Parietal lobe (tissue), 1 donor: Measurements from ENCODE around the gene TKFC. TPM values are rescaled to one million over a fixed set of nuclear protein-coding genes. Genes with fewer than 3 reads are reported as not detected.

ENCODE experiments used
- total RNA-seq: library from RNA; depleted of rRNA; stranded (reverse); fragments of >200 nt; gene quantifications from one replicate; pipeline ENCODE4 v1.2.3, GENCODE V29; 2014

Gene TKFC, protein sequence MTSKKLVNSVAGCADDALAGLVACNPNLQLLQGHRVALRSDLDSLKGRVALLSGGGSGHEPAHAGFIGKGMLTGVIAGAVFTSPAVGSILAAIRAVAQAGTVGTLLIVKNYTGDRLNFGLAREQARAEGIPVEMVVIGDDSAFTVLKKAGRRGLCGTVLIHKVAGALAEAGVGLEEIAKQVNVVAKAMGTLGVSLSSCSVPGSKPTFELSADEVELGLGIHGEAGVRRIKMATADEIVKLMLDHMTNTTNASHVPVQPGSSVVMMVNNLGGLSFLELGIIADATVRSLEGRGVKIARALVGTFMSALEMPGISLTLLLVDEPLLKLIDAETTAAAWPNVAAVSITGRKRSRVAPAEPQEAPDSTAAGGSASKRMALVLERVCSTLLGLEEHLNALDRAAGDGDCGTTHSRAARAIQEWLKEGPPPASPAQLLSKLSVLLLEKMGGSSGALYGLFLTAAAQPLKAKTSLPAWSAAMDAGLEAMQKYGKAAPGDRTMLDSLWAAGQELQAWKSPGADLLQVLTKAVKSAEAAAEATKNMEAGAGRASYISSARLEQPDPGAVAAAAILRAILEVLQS
- total RNA-seq = 14.4 TPM

GRCh38 chr11:61332797-61333549, at the start of gene TKFC, which contains the start of gene DDB1:
Gene TKFC, plus strand, starts transcription at chr11:61333228. Its CDS starts 1,501 bp downstream, at chr11:61334729.
Gene DDB1, minus strand, starts transcription at chr11:61333105. Its CDS starts 137 bp downstream, at chr11:61332968.

GRCh38 chr11:61294717-61295595, 38.1 kb upstream of the TKFC start, which contains the start of gene VWCE:
Gene VWCE, minus strand, starts transcription at chr11:61295316. Its CDS starts 279 bp downstream, at chr11:61295037.

DNA sequence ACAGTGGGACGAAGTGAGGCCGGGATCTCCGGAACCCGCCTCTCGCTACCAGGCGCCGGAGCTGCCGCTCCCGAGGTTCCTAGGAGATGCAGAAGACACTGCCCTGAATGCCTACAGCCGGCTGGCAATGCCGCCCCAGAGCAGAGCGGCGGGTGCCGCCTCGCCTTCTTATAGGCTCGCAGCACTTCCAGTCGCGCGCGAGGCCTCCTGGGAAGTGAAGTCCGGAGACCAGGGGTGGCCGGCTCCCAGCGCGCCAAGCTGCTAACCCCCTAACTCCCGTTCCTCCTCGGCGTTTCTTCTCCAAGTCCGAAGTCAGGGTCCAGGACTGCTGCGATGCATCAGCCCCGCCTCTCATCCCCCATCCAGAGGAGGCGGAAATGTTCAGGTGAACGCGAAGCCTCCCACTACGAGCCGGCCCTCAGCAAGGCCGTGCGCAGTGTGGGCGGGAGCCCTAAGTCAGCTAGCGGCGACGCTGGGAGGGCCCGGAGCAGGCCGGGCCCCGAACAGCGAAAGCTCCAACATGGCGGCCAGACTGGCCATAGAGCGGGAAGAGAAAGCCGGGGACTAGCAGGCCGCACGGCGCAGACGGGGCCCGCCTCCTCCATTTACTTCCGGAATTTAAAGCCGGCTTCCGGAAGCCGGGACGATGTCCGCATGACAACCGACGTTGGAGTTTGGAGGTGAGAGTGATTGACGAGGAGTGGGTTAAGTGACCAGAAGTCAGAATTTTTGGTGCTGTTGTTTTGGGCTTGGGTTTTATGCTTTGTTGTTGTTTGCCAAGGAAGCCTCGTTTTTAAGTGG, 28.9 kb downstream of the TKFC start, which contains the start of the genes CYB561A3 and TMEM138:
TSS of gene CYB561A3 (minus strand) at position 142 of the 801 bp plus-strand sequence. CDS start 5,169 bp downstream, outside the sequence.
TSS of gene TMEM138 (plus strand) at position 634 of the 801 bp plus-strand sequence. CDS start 2,017 bp downstream, outside the sequence.

Other genes with a start within 250 kb of the TKFC start
- gene CD5, start 230.7 kb upstream of the TKFC start, total RNA-seq = not detected
- gene VPS37C, start 171.8 kb upstream of the TKFC start, total RNA-seq = 12.2 TPM
- not detected for gene PGA3, start 129.7 kb upstream of the TKFC start, total RNA-seq
- gene PGA4, start 110.9 kb upstream of the TKFC start, total RNA-seq = not detected
- not detected for gene PGA5, start 92.1 kb upstream of the TKFC start, total RNA-seq
- gene VWCE, start 37.9 kb upstream of the TKFC start, total RNA-seq = 7.2 TPM
- 201 TPM for gene DDB1, start 123 bp upstream of the TKFC start, total RNA-seq
- 12.5 TPM for gene CYB561A3, start 28.7 kb downstream of the TKFC start, total RNA-seq
- 43.2 TPM for gene TMEM138, start 29.1 kb downstream of the TKFC start, total RNA-seq
- 9.4 TPM for gene TMEM216, start 59.4 kb downstream of the TKFC start, total RNA-seq
- gene CPSF7, start 96.7 kb downstream of the TKFC start, total RNA-seq = 50.4 TPM
- 52.3 TPM for gene SDHAF2, start 96.9 kb downstream of the TKFC start, total RNA-seq
- 2.5 TPM for gene LRRC10B, start 175.5 kb downstream of the TKFC start, total RNA-seq
- gene SYT7, start 247.8 kb downstream of the TKFC start, total RNA-seq = 23.5 TPM